ENCODE measurements around the gene ZNF17.

Gene ZNF17

DNA sequence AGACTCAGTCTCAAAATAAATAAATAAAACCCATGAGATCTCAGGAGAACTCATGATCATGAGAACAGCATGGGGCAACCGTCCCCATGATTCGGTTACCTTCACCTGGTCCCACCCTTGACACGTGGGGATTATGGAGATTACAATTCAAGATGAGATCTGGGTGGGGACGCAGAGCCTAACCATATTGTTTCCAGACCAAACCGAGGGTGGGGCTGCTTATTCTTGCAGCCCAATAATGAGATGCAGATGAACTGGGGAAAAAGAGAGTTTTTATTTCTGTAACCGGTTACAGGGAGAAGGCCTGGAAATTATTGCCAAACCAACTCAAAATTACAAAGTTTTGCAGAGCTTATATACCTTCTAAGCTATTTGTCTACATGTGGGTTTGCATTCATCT is 34.8 kb upstream of the ZNF17 start:
- DNase-seq (ENCODE audit: low spot score), result no peak
- no peak for TF ChIP-seq CTCF (IDR thresholded peaks at IDR 0.05; ENCODE audit: extremely low read depth, missing control alignments)

DNA sequence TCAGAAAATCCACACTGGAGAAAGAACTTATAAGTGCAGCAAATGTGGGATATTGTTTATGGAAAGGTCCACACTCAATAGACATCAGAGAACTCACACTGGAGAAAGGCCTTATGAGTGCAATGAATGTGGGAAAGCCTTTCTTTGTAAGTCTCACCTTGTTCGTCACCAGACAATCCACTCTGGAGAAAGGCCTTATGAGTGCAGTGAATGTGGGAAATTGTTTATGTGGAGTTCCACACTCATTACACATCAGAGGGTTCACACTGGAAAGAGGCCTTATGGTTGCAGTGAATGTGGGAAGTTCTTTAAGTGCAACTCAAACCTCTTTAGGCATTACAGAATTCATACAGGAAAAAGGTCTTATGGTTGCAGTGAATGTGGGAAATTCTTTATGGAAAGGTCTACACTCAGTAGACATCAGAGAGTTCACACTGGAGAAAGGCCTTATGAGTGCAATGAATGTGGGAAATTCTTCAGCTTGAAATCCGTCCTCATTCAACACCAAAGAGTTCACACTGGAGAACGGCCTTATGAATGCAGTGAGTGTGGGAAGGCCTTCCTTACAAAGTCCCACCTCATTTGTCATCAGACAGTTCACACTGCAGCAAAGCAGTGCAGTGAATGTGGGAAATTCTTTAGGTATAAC is 33.3 kb upstream of the ZNF17 start:
- TF ChIP-seq CTCF (IDR thresholded peaks at IDR 0.05; ENCODE audit: extremely low read depth, missing control alignments), result no peak
- DNase-seq (ENCODE audit: low spot score), result no peak

GRCh38 chr19:57380923-57381322 is 30.0 kb upstream of the ZNF17 start:
- DNase-seq (ENCODE audit: low spot score), result no peak
- no peak for TF ChIP-seq CTCF (IDR thresholded peaks at IDR 0.05; ENCODE audit: extremely low read depth, missing control alignments)

- no peak for DNase-seq (ENCODE audit: low spot score)
- no peak for TF ChIP-seq CTCF (IDR thresholded peaks at IDR 0.05; ENCODE audit: extremely low read depth, missing control alignments)
These were observed 28.0 kb upstream of the ZNF17 start for GRCh38 chr19:57382806-57383488.

DNA sequence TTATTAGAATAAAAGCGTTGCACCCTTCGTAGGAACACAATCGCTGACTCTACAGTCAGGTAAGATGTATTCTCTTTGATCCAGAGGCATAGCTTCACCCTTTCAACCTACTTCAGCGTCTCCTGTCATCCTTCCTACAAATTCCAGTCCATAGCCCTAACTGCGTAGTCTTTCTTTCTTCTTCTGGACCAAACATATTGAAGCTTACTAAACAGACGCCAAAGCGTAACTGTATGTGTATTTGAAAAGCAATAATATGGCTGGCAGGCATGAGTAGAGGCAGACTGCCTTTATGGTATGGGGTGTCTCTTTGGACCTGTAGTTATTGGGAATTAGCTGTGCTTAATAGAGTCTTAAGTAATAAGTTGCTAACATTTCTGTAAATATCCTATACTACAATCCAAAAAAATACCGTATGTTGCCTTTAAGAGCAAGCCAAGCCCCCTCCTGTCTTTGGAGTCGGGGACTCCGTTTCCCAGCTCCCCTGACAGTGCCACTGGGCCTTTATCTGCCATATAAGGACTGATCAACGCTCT is 21.7 kb upstream of the ZNF17 start:
- no peak for DNase-seq (ENCODE audit: low spot score)
- TF ChIP-seq CTCF (IDR thresholded peaks at IDR 0.05; ENCODE audit: extremely low read depth, missing control alignments), result no peak

GRCh38 chr19:57389730-57390598 is 21.0 kb upstream of the ZNF17 start, which contains the start of gene ZNF548:
ZNF548 (plus strand) TSS chr19:57389854; CDS start chr19:57390100, 246 bp downstream.
- TF ChIP-seq CTCF (IDR thresholded peaks at IDR 0.05; ENCODE audit: extremely low read depth, missing control alignments), result no peak
- peak; percentile 87 for DNase-seq (ENCODE audit: low spot score)
